HepG2 (cell line): ENCODE data around the gene RCAN2. TPM values are rescaled to one million over a fixed set of nuclear protein-coding genes. Genes with fewer than 3 reads are reported as not detected.

Experiments used
- CHCHD3 ChIP-seq: sonication (generic); formaldehyde crosslinking; IDR thresholded peaks from 2 replicates; pipeline ENCODE4 v1.8.0; 2022; ENCODE audit warnings: mild to moderate bottlenecking, missing genetic modification reagents, moderate library complexity
- GABPB1 ChIP-seq: IDR thresholded peaks from 2 replicates; pipeline ENCODE4 v1.6.1; 2016; ENCODE audit warnings: mild to moderate bottlenecking, missing genetic modification reagents, moderate library complexity, missing compliant biosample characterization
- GTF2F1 ChIP-seq: fragments of 150-350 bp; IDR thresholded peaks from 2 replicates; pipeline ENCODE4 v1.6.1; 2014; ENCODE audit warnings: low read length
- HDAC2 ChIP-seq: sonication (generic); formaldehyde crosslinking; IDR thresholded peaks from 2 replicates; pipeline ENCODE4 v1.4.0; 2020; ENCODE audit warnings: missing genetic modification reagents
- MEIS2 ChIP-seq: sonication (generic); formaldehyde crosslinking; IDR thresholded peaks from 2 replicates; pipeline ENCODE4 v1.9.0; 2021; ENCODE audit warnings: mild to moderate bottlenecking, missing genetic modification reagents
- MLLT10 ChIP-seq: sonication (generic); formaldehyde crosslinking; IDR thresholded peaks from 2 replicates; pipeline ENCODE4 v1.4.0; 2020; ENCODE audit warnings: missing genetic modification reagents
- MTF2 ChIP-seq: sonication (generic); formaldehyde crosslinking; IDR thresholded peaks from 2 replicates; pipeline ENCODE4 v1.5.0; 2020; ENCODE audit warnings: missing genetic modification reagents, borderline replicate concordance
- RORA ChIP-seq: sonication (generic); formaldehyde crosslinking; IDR thresholded peaks from 2 replicates; pipeline ENCODE4 v1.5.0; 2020; ENCODE audit warnings: mild to moderate bottlenecking, missing genetic modification reagents, moderate library complexity
- SRSF4 ChIP-seq: fragments of 200-400 bp; formaldehyde crosslinking; IDR thresholded peaks from one replicate; pipeline ENCODE4 v1.6.1; 2018; ENCODE audit warnings: mild to moderate bottlenecking, low read depth, low read length, moderate library complexity; ENCODE audit not compliant: poor library complexity, severe bottlenecking
- STAT5B ChIP-seq: sonication (generic); formaldehyde crosslinking; IDR thresholded peaks from 2 replicates; pipeline ENCODE4 v1.4.0; 2020; ENCODE audit warnings: missing genetic modification reagents
- ZHX2 ChIP-seq, 2 experiments: sonication (generic) in 1 of 2; formaldehyde crosslinking in 1 of 2; IDR thresholded peaks; 2 replicates each; pipeline versions ENCODE4 v1.6.1 to v1.9.0; 2014 to 2022; ENCODE audit warnings: antibody characterized with exemption in 1 of 2, borderline replicate concordance in 1 of 2, inconsistent platforms in 1 of 2, low read depth in 1 of 2, missing genetic modification reagents in 1 of 2
- ZMAT5 ChIP-seq: sonication (generic); formaldehyde crosslinking; IDR thresholded peaks from 2 replicates; pipeline ENCODE4 v1.5.0; 2020; ENCODE audit warnings: mild to moderate bottlenecking, low read depth, missing genetic modification reagents, borderline replicate concordance
- ZNF143 ChIP-seq: sonication (generic); formaldehyde crosslinking; IDR thresholded peaks from 2 replicates; pipeline ENCODE4 v1.4.0; 2020; ENCODE audit warnings: missing genetic modification reagents
- ZNF253 ChIP-seq: sonication (generic); formaldehyde crosslinking; IDR thresholded peaks from 2 replicates; pipeline ENCODE4 v1.8.0; 2022; ENCODE audit warnings: mild to moderate bottlenecking, missing genetic modification reagents, borderline replicate concordance
- ZNF350 ChIP-seq: sonication (generic); formaldehyde crosslinking; IDR thresholded peaks from 2 replicates; pipeline ENCODE4 v1.4.0; 2020; ENCODE audit warnings: mild to moderate bottlenecking, low read depth, missing genetic modification reagents, borderline replicate concordance
- ZNF460 ChIP-seq: sonication (generic); formaldehyde crosslinking; IDR thresholded peaks from 2 replicates; pipeline ENCODE4 v1.5.1; 2020; ENCODE audit warnings: missing genetic modification reagents, mild to moderate bottlenecking, borderline replicate concordance
- ZNF543 ChIP-seq: sonication (generic); formaldehyde crosslinking; IDR thresholded peaks from 2 replicates; pipeline ENCODE4 v1.4.0; 2020; ENCODE audit warnings: mild to moderate bottlenecking, missing genetic modification reagents
- ZNF770 ChIP-seq: sonication (generic); formaldehyde crosslinking; IDR thresholded peaks from 2 replicates; pipeline ENCODE4 v1.5.0; 2020; ENCODE audit warnings: mild to moderate bottlenecking, missing genetic modification reagents
- ZSCAN9 ChIP-seq: IDR thresholded peaks from 2 replicates; pipeline ENCODE4 v1.6.1; 2016; ENCODE audit warnings: borderline replicate concordance
- polyA plus RNA-seq, 8 experiments: library from polyadenylated mRNA; depleted of rRNA in 3 of 8; stranded (reverse) in 7 of 8; unstranded in 1 of 8; fragments of >200 nt; fragmentation: Illumina TruSeq in 4 of 8; extraction: Trizol in 4 of 8; gene quantifications; 2 replicates each; pipeline versions ENCODE4 v1.2.1 to v1.2.3, GENCODE V29; 2011 to 2016; ENCODE audit warnings: low read depth in 4 of 8, missing spikeins in 1 of 8, mixed read lengths in 1 of 8; ENCODE audit not compliant: insufficient read depth in 1 of 8
- total RNA-seq, 5 experiments: library from RNA; depleted of rRNA; stranded (reverse); fragments of >200 nt; fragmentation: Illumina TruSeq; extraction: Trizol; gene quantifications; 2 replicates each; pipeline ENCODE4 v1.2.3, GENCODE V29; 2016; ENCODE audit warnings: low read depth in 1 of 5

The RCAN2 gene
- total and polyA plus RNA-seq, 2 of the 13 experiments (the other 11 are each of a cell fraction or from before 2014, with no cell fraction given): not detected

- TF ChIP-seq STAT5B (CRISPR knock-in tag) (no peak), ZNF143 (CRISPR knock-in tag) (no peak), ZNF253 (CRISPR knock-in tag) (no peak), ZHX2 (IDR thresholded peaks at IDR 0.05; ENCODE audit: low read depth) (no peak), ZHX2 (CRISPR knock-in tag; IDR thresholded peaks at IDR 0.05; ENCODE audit: borderline replicate concordance) (no peak), MEIS2 (CRISPR knock-in tag) (no peak), ZNF350 (CRISPR knock-in tag) (peak; percentile 53; the same call in 1 of the 2 replicates), HDAC2 (CRISPR knock-in tag) (no peak), ZNF543 (CRISPR knock-in tag) (no peak), ZMAT5 (CRISPR knock-in tag) (no peak), MLLT10 (no peak), RORA (no peak), ZNF460 (CRISPR knock-in tag) (no peak), ZNF770 (CRISPR knock-in tag) (peak; percentile 74; the same call in 1 of the 2 replicates), MTF2 (CRISPR knock-in tag) (no peak), CHCHD3 (CRISPR knock-in tag) (no peak), GABPB1 (CRISPR knock-in tag) (no peak; the same call in 1 of the 2 replicates), ZSCAN9 (CRISPR knock-in tag) (no peak), GTF2F1 (no peak), SRSF4 (no peak)
Observed at GRCh38 chr6:46491628-46492547, 639 bp upstream of the RCAN2 start (continued).
